ENCODE results near the gene ARHGEF17. TPM values are rescaled to one million over a fixed set of nuclear protein-coding genes. Genes with fewer than 3 reads are reported as not detected.

Gene ARHGEF17
- total and polyA plus RNA-seq, 2 of the 8 experiments (the other 6 are each of a cell fraction or from before 2014, with no cell fraction given): 11.3 to 14.6 TPM

DNA sequence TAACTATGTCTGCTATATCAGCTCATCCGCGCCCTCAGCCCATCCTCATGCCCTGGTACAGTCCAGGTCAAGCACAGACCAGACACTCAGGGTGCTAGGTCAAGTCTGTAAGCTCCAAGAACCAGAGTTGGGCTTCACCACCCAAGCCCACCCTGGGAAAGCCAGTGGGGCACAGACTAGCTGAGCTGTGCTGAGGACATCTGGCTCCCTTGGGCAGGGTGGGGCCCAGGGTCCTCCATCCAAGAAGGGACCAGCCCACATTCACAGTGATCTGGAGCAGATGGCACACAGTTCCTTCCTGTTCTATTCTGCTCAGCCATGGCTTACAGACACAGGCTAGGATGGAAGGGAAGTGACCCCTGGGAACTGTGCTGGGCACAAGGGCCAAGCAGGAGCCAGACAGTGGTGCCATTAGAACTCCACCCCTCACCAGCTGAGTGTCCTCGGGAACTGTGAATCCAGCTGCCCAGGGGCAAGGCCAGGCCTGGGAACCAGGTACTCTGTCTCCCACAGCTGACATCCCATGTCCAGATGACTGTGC, 26.8 kb upstream of the ARHGEF17 start (continued):
- TF ChIP-seq, protein P1, sequence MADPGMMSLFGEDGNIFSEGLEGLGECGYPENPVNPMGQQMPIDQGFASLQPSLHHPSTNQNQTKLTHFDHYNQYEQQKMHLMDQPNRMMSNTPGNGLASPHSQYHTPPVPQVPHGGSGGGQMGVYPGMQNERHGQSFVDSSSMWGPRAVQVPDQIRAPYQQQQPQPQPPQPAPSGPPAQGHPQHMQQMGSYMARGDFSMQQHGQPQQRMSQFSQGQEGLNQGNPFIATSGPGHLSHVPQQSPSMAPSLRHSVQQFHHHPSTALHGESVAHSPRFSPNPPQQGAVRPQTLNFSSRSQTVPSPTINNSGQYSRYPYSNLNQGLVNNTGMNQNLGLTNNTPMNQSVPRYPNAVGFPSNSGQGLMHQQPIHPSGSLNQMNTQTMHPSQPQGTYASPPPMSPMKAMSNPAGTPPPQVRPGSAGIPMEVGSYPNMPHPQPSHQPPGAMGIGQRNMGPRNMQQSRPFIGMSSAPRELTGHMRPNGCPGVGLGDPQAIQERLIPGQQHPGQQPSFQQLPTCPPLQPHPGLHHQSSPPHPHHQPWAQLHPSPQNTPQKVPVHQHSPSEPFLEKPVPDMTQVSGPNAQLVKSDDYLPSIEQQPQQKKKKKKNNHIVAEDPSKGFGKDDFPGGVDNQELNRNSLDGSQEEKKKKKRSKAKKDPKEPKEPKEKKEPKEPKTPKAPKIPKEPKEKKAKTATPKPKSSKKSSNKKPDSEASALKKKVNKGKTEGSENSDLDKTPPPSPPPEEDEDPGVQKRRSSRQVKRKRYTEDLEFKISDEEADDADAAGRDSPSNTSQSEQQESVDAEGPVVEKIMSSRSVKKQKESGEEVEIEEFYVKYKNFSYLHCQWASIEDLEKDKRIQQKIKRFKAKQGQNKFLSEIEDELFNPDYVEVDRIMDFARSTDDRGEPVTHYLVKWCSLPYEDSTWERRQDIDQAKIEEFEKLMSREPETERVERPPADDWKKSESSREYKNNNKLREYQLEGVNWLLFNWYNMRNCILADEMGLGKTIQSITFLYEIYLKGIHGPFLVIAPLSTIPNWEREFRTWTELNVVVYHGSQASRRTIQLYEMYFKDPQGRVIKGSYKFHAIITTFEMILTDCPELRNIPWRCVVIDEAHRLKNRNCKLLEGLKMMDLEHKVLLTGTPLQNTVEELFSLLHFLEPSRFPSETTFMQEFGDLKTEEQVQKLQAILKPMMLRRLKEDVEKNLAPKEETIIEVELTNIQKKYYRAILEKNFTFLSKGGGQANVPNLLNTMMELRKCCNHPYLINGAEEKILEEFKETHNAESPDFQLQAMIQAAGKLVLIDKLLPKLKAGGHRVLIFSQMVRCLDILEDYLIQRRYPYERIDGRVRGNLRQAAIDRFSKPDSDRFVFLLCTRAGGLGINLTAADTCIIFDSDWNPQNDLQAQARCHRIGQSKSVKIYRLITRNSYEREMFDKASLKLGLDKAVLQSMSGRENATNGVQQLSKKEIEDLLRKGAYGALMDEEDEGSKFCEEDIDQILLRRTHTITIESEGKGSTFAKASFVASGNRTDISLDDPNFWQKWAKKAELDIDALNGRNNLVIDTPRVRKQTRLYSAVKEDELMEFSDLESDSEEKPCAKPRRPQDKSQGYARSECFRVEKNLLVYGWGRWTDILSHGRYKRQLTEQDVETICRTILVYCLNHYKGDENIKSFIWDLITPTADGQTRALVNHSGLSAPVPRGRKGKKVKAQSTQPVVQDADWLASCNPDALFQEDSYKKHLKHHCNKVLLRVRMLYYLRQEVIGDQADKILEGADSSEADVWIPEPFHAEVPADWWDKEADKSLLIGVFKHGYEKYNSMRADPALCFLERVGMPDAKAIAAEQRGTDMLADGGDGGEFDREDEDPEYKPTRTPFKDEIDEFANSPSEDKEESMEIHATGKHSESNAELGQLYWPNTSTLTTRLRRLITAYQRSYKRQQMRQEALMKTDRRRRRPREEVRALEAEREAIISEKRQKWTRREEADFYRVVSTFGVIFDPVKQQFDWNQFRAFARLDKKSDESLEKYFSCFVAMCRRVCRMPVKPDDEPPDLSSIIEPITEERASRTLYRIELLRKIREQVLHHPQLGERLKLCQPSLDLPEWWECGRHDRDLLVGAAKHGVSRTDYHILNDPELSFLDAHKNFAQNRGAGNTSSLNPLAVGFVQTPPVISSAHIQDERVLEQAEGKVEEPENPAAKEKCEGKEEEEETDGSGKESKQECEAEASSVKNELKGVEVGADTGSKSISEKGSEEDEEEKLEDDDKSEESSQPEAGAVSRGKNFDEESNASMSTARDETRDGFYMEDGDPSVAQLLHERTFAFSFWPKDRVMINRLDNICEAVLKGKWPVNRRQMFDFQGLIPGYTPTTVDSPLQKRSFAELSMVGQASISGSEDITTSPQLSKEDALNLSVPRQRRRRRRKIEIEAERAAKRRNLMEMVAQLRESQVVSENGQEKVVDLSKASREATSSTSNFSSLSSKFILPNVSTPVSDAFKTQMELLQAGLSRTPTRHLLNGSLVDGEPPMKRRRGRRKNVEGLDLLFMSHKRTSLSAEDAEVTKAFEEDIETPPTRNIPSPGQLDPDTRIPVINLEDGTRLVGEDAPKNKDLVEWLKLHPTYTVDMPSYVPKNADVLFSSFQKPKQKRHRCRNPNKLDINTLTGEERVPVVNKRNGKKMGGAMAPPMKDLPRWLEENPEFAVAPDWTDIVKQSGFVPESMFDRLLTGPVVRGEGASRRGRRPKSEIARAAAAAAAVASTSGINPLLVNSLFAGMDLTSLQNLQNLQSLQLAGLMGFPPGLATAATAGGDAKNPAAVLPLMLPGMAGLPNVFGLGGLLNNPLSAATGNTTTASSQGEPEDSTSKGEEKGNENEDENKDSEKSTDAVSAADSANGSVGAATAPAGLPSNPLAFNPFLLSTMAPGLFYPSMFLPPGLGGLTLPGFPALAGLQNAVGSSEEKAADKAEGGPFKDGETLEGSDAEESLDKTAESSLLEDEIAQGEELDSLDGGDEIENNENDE (IDR thresholded peaks at IDR 0.05; ENCODE audit: insufficient replicate concordance, low read length): no peak
- TF ChIP-seq POLR2A (IDR thresholded peaks at IDR 0.05; ENCODE audit: control extremely low read depth in 1 of 2, low read depth in 2 of 2, low read length in 2 of 2): no peak
- no peak for TF ChIP-seq SAP30 (IDR thresholded peaks at IDR 0.05; ENCODE audit: insufficient read depth, insufficient replicate concordance, low read length)
- TF ChIP-seq GABPA (IDR thresholded peaks at IDR 0.05; ENCODE audit: borderline replicate concordance, insufficient read depth, low read length): no peak
- TF ChIP-seq, protein P2, sequence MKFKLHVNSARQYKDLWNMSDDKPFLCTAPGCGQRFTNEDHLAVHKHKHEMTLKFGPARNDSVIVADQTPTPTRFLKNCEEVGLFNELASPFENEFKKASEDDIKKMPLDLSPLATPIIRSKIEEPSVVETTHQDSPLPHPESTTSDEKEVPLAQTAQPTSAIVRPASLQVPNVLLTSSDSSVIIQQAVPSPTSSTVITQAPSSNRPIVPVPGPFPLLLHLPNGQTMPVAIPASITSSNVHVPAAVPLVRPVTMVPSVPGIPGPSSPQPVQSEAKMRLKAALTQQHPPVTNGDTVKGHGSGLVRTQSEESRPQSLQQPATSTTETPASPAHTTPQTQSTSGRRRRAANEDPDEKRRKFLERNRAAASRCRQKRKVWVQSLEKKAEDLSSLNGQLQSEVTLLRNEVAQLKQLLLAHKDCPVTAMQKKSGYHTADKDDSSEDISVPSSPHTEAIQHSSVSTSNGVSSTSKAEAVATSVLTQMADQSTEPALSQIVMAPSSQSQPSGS (IDR thresholded peaks at IDR 0.05; ENCODE audit: low read length): no peak
- TF ChIP-seq POU5F1 (IDR thresholded peaks at IDR 0.05; ENCODE audit: low read depth, low read length): no peak
- TF ChIP-seq RAD21 (IDR thresholded peaks at IDR 0.05 in 1 of 2, conservative IDR thresholded peaks at IDR 0.05 in 1 of 2; ENCODE audit: low read depth in 2 of 2, low read length in 2 of 2): no peak
- no peak for TF ChIP-seq SIRT6 (IDR thresholded peaks at IDR 0.05; ENCODE audit: low read length)
- no peak for TF ChIP-seq CHD1 (IDR thresholded peaks at IDR 0.05; ENCODE audit: low read depth, low read length)

All from H1 (cell line).